Hippocampal formation (tissue), 2 donors: ENCODE results near the gene TBC1D3G.
"Not testable (repeated sequence)": the region's sequence is repeated elsewhere in the genome, so short reads cannot be mapped to it uniquely, and the experiment has no call there.

Experiments used
- DNase-seq, 2 donors: peaks; one replicate each; lab custom pipeline; 2025; lab: John Stamatoyannopoulos, UW

Gene TBC1D3G

GRCh38 chr17:36323584-36323983 is at the start of gene TBC1D3G:
TSS of gene TBC1D3G (plus strand) at chr17:36323884. CDS start at chr17:36325412, 1,528 bp downstream.
- DNase-seq, result not testable (repeated sequence)

GRCh38 chr17:36283256-36283655 is 40.4 kb upstream of the TBC1D3G start:
- not testable (repeated sequence) for DNase-seq

- DNase-seq, result not testable (repeated sequence)
Measured at GRCh38 chr17:36284219-36284618, 39.5 kb upstream of the TBC1D3G start.

DNA sequence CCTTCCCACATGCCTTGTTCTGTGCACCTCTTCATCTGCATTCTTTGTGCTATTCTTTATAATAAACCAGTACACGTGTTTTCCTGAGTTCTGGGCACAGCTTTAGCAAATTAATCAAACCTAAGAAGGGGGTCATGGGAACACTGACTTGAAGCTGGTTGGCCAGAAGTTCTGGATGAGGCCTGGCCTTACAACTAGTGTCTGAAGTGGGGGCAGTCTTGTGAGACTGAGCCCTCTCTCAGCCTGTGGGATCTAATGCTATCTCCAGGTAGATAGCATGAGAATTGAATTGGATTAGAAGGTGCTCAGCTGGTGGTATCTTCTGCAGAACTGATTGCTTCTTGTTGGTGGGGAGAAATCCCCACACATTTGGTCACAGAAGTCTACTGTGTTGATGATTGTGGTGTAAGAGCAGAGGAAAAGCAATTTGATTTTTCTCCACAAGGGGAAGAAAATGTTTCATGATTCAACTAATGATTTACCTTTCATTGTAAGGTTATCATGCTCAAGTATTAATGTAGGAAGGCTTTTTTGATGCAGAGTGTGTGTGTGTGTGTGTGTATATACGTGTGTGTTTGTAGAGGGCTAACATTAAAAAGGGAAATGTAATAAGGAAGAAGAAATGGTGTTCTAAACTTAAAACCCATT is 33.6 kb upstream of the TBC1D3G start:
- not testable (repeated sequence) for DNase-seq

DNA sequence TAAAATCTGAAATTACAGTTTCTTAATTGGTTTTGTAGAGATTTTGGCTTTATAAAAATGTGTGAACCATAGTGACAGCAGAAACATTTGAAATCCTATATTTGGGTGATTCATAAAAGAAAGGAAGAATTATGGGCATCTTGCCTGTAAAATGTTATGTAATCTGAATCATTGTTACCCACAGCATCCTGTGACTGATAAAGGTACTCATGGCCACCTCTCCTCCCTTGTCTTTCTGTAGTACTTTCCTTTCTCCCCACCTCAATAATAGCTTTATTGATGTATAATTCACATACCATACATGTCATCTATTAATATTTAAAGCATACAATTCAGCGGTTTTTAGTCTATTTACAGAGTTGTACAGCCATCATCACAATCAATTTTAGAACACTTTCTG is 28.5 kb upstream of the TBC1D3G start:
- not testable (repeated sequence) for DNase-seq

DNA sequence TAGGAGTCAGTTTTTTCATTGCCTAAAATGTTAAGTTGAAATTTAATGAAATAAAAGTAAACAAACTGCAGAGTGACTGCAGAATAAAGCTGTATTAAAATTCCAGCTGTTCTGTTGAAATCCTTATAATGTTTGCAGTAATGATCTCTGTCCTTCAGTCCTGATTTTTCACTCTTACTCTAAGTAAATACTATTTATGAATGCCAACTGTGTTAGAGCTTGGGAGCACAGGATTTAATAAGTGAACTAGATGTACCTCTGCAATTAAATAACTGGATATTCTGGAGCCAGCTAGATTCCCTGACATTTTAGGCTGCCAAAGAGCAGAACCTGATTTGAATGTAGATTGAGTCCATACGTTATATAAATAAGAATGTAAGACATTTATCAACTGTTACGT is 7.9 kb upstream of the TBC1D3G start:
- DNase-seq, result not testable (repeated sequence)

DNA sequence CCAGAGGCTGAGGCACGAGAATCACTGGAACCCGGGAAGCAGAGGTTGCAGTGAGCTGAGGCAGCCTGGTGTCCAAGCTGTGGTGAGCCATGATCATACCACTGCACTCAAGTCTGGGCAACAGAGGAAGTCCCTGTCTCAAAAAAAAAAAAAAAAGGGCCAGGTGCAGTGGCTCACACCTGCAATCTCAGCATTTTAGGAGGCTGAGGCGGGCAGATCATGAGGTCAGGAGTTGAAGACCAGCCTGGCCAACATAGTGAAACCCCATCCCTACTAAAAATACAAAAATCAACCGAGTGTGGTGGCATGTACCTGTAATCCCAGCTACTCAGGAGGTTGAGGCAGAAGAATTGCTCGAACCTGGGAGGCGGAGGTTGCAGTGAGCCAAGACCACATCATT is 38.8 kb downstream of the TBC1D3G start:
- DNase-seq, result not testable (repeated sequence)

- not testable (repeated sequence) for DNase-seq
Measured at GRCh38 chr17:36375938-36376337, 52.3 kb downstream of the TBC1D3G start.
